ACC112 (cell line): ENCODE results near the gene NEK5.

Experiments
- H2AFZ ChIP-seq: fragments of 200-600 bp; sonication (generic); one replicate; pipeline ENCODE4 v1.6.0; 2017; ENCODE audit warnings: antibody characterized with exemption, low read length; ENCODE audit not compliant: unreplicated experiment
- H3K27ac ChIP-seq: fragments of 200-600 bp; sonication (generic); 2 replicates; pipeline ENCODE4 v1.5.1; 2014; ENCODE audit warnings: low read depth, mild to moderate bottlenecking, antibody characterized with exemption, low read length, moderate library complexity
- H3K27me3 ChIP-seq: fragments of 200-600 bp; sonication (generic); 2 replicates; pipeline ENCODE4 v1.6.1; 2014; ENCODE audit warnings: mild to moderate bottlenecking, antibody characterized with exemption, low read length, moderate library complexity, mixed read lengths; ENCODE audit not compliant: insufficient read depth
- H3K36me3 ChIP-seq: fragments of 200-600 bp; sonication (generic); 2 replicates; pipeline ENCODE4 v1.6.1; 2016; ENCODE audit warnings: mild to moderate bottlenecking, antibody characterized with exemption, low read length, moderate library complexity, mixed read lengths; ENCODE audit not compliant: insufficient read depth
- H3K4me1 ChIP-seq: fragments of 200-600 bp; sonication (generic); one replicate; pipeline ENCODE4 v1.6.1; 2016; ENCODE audit warnings: low read length, mixed read lengths; ENCODE audit not compliant: insufficient read depth, unreplicated experiment, control insufficient read depth
- H3K4me3 ChIP-seq: fragments of 200-600 bp; sonication (generic); 2 replicates; pipeline ENCODE4 v1.5.1; 2014; ENCODE audit warnings: mild to moderate bottlenecking, low read depth, low read length
- H3K79me2 ChIP-seq: fragments of 200-600 bp; sonication (generic); one replicate; pipeline ENCODE4 v1.6.0; 2016; ENCODE audit warnings: low read length; ENCODE audit not compliant: control insufficient read depth, unreplicated experiment, insufficient read depth

NEK5 gene

GRCh38 chr13:52012512-52012836 lies 116.4 kb downstream of the NEK5 start:
- peak overlapping the region; percentile 85 for H2AFZ ChIP-seq
- peaks cover 6% of the 10 kb centered on the region for H3K4me1 ChIP-seq
- H3K27me3 ChIP-seq, result no peaks in the 10 kb centered on the region
- H3K4me3 ChIP-seq, result peak overlapping the region; percentile 96
- H3K79me2 ChIP-seq, result peaks cover 37% of the 10 kb centered on the region
- H3K27ac ChIP-seq, result peak overlapping the region; percentile 45; the same call in 1 of the 2 replicates
- no peaks in the 10 kb centered on the region for H3K36me3 ChIP-seq

GRCh38 chr13:52011632-52012511 lies 117.0 kb downstream of the NEK5 start, which contains the start of gene ALG11:
Gene ALG11, plus strand, starts transcription at chr13:52012398. Its CDS starts 21 bp downstream, at chr13:52012419.
- H3K27me3 ChIP-seq, result no peaks in the 10 kb centered on the region
- peaks cover 37% of the 10 kb centered on the region for H3K79me2 ChIP-seq
- H3K4me1 ChIP-seq, result peaks cover 6% of the 10 kb centered on the region
- H2AFZ ChIP-seq, result peak within 1 kb of the TSS; percentile 85
- no peaks in the 10 kb centered on the region for H3K36me3 ChIP-seq
- H3K27ac ChIP-seq, result peak within 1 kb of the TSS; percentile 45; the same call in 1 of the 2 replicates
- peak within 1 kb of the TSS; percentile 96 for H3K4me3 ChIP-seq

DNA sequence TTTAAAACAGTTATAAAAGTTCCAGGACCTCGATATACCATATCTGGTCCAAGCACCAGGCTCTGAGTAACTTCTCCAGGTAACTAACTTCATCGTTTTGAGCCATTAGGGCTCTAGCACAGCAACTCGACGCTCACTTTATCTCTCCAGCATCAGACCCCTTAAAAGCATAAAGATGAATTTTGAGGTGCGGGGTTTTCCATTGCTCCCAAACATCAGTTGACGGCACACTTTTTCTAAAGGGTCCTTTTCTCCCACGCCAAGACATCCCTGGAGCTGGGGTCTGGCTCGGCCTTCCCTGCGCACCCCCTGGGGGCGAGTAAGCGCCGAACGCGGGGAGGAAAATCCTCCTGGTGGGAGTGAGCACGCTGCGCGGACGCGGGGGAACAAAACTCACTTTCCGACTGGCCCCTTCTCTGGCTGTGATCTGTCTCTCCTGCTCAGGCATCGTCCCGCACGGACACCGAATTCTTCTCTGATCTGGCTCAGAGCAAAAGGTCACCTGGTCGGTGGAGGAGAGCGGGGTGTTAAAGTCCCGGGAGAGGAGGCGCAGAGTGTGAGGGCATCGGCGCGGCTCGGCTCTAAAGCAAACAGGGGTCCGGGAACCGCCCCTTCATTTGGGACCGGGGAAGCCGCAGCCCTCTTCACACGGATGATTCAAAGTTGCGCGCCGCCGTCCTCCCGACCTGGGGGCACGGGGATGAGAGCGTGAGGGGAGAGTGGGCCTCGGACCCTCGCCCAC lies 117.8 kb downstream of the NEK5 start, which contains the start of gene ATP7B:
ATP7B (minus strand) TSS at position 561 of the 742 bp plus-strand sequence; CDS start at position 448, 113 bp downstream.
- Histone ChIP-seq H3K36me3 (no peaks in the 10 kb centered on the region), H3K4me1 (peaks cover 6% of the 10 kb centered on the region), H2AFZ (peak within 1 kb of the TSS; percentile 85), H3K27me3 (no peaks in the 10 kb centered on the region), H3K27ac (no peak within 1 kb of the TSS; the same call in 1 of the 2 replicates), H3K4me3 (peak within 1 kb of the TSS; percentile 96), H3K79me2 (peaks cover 32% of the 10 kb centered on the region)

DNA sequence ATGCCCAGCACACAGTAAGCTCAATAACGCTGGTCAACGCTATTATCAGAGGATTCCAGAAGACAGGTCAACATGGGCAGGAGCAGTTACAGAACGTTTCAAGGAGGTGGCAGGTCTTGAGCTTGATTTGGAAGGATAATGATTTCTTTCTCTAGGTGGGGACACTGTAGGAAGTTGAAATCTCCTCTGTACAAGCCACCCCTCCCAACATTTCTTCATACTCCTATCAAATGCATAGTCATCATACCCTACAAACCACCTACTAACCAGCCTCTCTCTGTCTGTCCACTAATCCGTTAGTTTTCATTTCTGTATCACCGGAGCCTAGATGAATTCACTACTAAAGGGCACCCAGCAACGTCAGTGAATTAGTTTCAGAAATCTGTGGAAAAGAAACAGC lies 118.9 kb downstream of the NEK5 start:
- Histone ChIP-seq H3K79me2 (peaks cover 24% of the 10 kb centered on the region), H3K27me3 (no peaks in the 10 kb centered on the region), H3K36me3 (no peaks in the 10 kb centered on the region), H2AFZ (no peak overlapping the region), H3K4me1 (peaks cover 6% of the 10 kb centered on the region), H3K4me3 (no peak overlapping the region), H3K27ac (no peak overlapping the region)

- Histone ChIP-seq H3K4me3 (no peak overlapping the region), H3K27ac (no peak overlapping the region), H3K4me1 (no peaks in the 10 kb centered on the region), H3K79me2 (no peaks in the 10 kb centered on the region), H2AFZ (no peak overlapping the region), H3K27me3 (no peaks in the 10 kb centered on the region), H3K36me3 (no peaks in the 10 kb centered on the region)
Measured at GRCh38 chr13:52006523-52007245, 122.2 kb downstream of the NEK5 start.

DNA sequence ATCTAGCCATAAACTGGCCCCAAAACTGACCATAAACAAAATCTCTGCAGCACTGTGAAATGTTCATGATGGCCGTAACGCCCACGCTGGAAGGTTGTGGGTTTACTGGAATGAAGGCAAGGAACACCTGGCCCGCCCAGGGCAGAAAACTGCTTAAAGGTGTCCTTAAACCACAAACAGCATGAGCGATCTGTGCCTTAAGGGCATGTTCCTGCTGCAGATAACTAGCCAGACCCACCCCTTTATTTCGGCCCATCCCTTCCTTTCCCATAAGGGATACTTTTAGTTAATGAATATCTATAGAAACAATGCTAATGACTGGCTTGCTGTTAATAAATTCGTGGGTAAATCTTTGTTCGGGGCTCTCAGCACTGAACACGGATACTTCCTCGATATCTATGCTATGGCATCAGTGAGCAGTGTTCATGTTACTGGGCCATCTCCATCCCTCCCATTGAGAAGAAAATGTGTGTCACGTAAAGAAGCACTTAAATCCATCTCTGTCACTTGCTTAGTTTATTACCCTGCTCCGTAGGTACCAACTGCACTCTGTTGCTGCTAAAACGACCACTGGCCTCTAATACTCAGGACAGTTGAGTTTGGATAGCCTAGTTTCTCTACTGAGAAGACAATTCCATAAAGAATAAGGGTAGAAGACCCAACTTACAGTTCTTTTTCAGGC lies 122.9 kb downstream of the NEK5 start:
- H3K27ac ChIP-seq, result no peak overlapping the region
- H3K36me3 ChIP-seq, result no peaks in the 10 kb centered on the region
- H3K4me3 ChIP-seq, result no peak overlapping the region
- no peaks in the 10 kb centered on the region for H3K27me3 ChIP-seq
- no peak overlapping the region for H2AFZ ChIP-seq
- no peaks in the 10 kb centered on the region for H3K79me2 ChIP-seq
- no peaks in the 10 kb centered on the region for H3K4me1 ChIP-seq

DNA sequence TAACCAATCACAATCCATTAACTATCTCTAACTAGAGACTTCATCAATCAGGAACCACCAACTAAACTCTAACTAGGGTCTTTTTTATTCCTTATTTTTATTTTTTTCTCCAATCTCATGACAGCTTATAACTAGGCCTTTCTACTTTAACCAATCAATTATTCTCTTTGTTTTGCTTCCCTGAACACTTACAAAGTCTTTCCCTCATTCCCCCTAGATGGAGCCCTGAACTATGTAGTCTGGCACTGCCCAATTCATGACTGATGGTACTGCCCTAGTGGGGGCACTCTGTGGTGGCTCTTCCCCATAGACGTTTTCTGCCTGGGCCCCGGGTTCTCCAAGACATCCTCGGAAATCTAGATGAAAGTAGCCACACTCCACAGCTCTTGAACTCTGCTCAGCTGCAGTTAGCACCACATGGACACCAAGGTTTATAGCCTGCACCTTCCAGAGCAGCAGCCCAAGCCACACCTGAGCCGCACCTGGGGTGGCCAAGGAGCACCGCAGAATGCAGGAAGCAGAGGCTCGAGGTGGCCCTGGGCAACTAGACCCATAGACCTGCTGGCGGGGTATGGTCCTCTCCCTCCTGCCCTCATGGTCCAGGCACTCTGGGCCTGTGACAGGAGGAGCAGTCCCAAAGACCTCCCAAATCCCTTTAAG lies 124.2 kb downstream of the NEK5 start:
- H3K27me3 ChIP-seq, result peaks cover 3% of the 10 kb centered on the region; the same call in 1 of the 2 replicates
- H3K79me2 ChIP-seq, result no peaks in the 10 kb centered on the region
- H2AFZ ChIP-seq, result no peak overlapping the region
- H3K36me3 ChIP-seq, result no peaks in the 10 kb centered on the region
- no peak overlapping the region for H3K4me3 ChIP-seq
- H3K27ac ChIP-seq, result no peak overlapping the region
- no peaks in the 10 kb centered on the region for H3K4me1 ChIP-seq

GRCh38 chr13:52003541-52003940 lies 125.3 kb downstream of the NEK5 start:
- no peaks in the 10 kb centered on the region for H3K36me3 ChIP-seq
- H2AFZ ChIP-seq, result no peak overlapping the region
- H3K4me1 ChIP-seq, result no peaks in the 10 kb centered on the region
- H3K27ac ChIP-seq, result no peak overlapping the region
- H3K4me3 ChIP-seq, result no peak overlapping the region
- H3K79me2 ChIP-seq, result no peaks in the 10 kb centered on the region
- peaks cover 3% of the 10 kb centered on the region; the same call in 1 of the 2 replicates for H3K27me3 ChIP-seq

GRCh38 chr13:52002361-52002760 lies 126.5 kb downstream of the NEK5 start:
- Histone ChIP-seq H3K27ac (no peak overlapping the region), H3K36me3 (no peaks in the 10 kb centered on the region), H3K4me3 (no peak overlapping the region), H3K79me2 (no peaks in the 10 kb centered on the region), H2AFZ (no peak overlapping the region), H3K27me3 (peaks cover 3% of the 10 kb centered on the region; the same call in 1 of the 2 replicates), H3K4me1 (no peaks in the 10 kb centered on the region)
